Naive thymus-derived CD8-positive, alpha-beta T cell (primary cell): ENCODE data around the gene ABHD2. TPM values are rescaled to one million over a fixed set of nuclear protein-coding genes. Genes with fewer than 3 reads are reported as not detected.

Experiments
- ATAC-seq, 2 donors: fragments of 150-1000 bp; cut with Tn5 transposase in 1 of 2; sonication (Bioruptor Pico), chemical (Tn5 transposase) in 1 of 2; 1 replicate in 1 of 2; 2 replicates in 1 of 2; pipeline ENCODE4 v1.10.0; 2021; ENCODE audit warnings: mild to moderate bottlenecking in 2 of 2, moderate library complexity in 2 of 2
- POLR2A ChIA-PET: fragments of 350-600 bp; sonication (Branson Sonifier 250); formaldehyde crosslinking; loops from one replicate; lab custom pipeline; 2021; ENCODE audit warnings: antibody characterized with exemption; lab: Charles Lee
- DNase-seq, 10 donors: peaks; one replicate each; pipeline versions ENCODE4 v3.0.0 to v3.0.0-alpha.2; 2020 to 2022
- H3K27ac Mint-ChIP-seq, 10 donors: one replicate each; pipeline ENCODE4 v1.8.0; 2020 to 2022; ENCODE audit warnings: mild to moderate bottlenecking in 10 of 10, mixed read lengths in 10 of 10, moderate library complexity in 4 of 10, inconsistent platforms in 1 of 10
- H3K27me3 Mint-ChIP-seq, 5 donors: one replicate each; pipeline ENCODE4 v1.8.0; 2021 to 2022; ENCODE audit warnings: mixed read lengths in 5 of 5
- H3K36me3 Mint-ChIP-seq, 3 donors: one replicate each; pipeline ENCODE4 v1.8.0; 2020 to 2022; ENCODE audit warnings: mixed read lengths in 3 of 3, mild to moderate bottlenecking in 2 of 3, inconsistent platforms in 1 of 3
- H3K4me1 Mint-ChIP-seq, 4 donors: one replicate each; pipeline ENCODE4 v1.8.0; 2021 to 2022; ENCODE audit warnings: mixed read lengths in 4 of 4
- H3K4me3 Mint-ChIP-seq, 10 donors: one replicate each; pipeline ENCODE4 v1.8.0; 2020 to 2022; ENCODE audit warnings: mild to moderate bottlenecking in 10 of 10, mixed read lengths in 10 of 10, moderate library complexity in 6 of 10, inconsistent platforms in 1 of 10
- H3K9me3 Mint-ChIP-seq, 9 donors: one replicate each; pipeline ENCODE4 v1.8.0; 2020 to 2022; ENCODE audit warnings: mixed read lengths in 9 of 9, mild to moderate bottlenecking in 3 of 9, inconsistent platforms in 1 of 9, moderate library complexity in 1 of 9
- polyA plus RNA-seq, 3 donors: library from polyadenylated mRNA; unstranded; fragments of 300-500 nt; fragmentation: Illumina TruSeq; gene quantifications; one replicate each; pipeline ENCODE4 v1.2.3, GENCODE V29; 2021
- total RNA-seq, 8 experiments: library from RNA in 2 of 8; stranded (reverse) in 2 of 8; gene quantifications; one replicate each; pipeline ENCODE4 v1.2.3 and lab custom pipeline; 2021 to 2026

Gene ABHD2
- total and polyA plus RNA-seq, 5 experiments from 2014 or later = 14.0 to 49.9 (median 17.1) TPM

GRCh38 chr15:89170364-89170763, 82.1 kb downstream of the ABHD2 start:
- ATAC-seq (no peak), DNase-seq (no peak)
- Mint-ChIP-seq H3K27me3 (no peaks in the 10 kb centered on the region), H3K36me3 (peaks cover 0 to 12% (median 0%) of the 10 kb centered on the region in 3 donors), H3K4me1 (peaks cover 5 to 13% (median 6%) of the 10 kb centered on the region in 4 donors), H3K4me3 (no peak overlapping the region), H3K27ac (peak overlapping the region in 3 of 10 donors; percentile 38 to 60 (median 60)), H3K9me3 (no peaks in the 10 kb centered on the region)
- POLR2A ChIA-PET = interaction anchor here (1.0 kb wide), 1 partner anchor 266 kb away, joined by 3 read pairs; no protein-coding TSS in a partner anchor

GRCh38 chr15:89171136-89172072, 83.1 kb downstream of the ABHD2 start:
- Mint-ChIP-seq H3K27ac (peak overlapping the region in 1 of 10 donors; percentile 15), H3K36me3 (peaks cover 0 to 22% (median 7%) of the 10 kb centered on the region in 3 donors), H3K9me3 (no peaks in the 10 kb centered on the region), H3K4me1 (peaks cover 3 to 11% (median 6%) of the 10 kb centered on the region in 4 donors), H3K27me3 (no peaks in the 10 kb centered on the region), H3K4me3 (no peak overlapping the region)
- ATAC-seq (no peak), DNase-seq (peak in 4 of 10 donors; percentile 1 to 31 (median 18))
- POLR2A ChIA-PET = interaction anchor here (0.6 to 1.0 kb wide), 2 partner anchors 267 to 276 kb away, joined by 3 read pairs; partner anchors contain the start of gene HAPLN3

- Mint-ChIP-seq H3K27ac (peak overlapping the region in 1 of 10 donors; percentile 52), H3K36me3 (peaks cover 4 to 33% (median 21%) of the 10 kb centered on the region in 3 donors), H3K4me3 (no peak overlapping the region), H3K27me3 (no peaks in the 10 kb centered on the region), H3K4me1 (peaks cover 4 to 8% (median 7%) of the 10 kb centered on the region in 4 donors), H3K9me3 (no peaks in the 10 kb centered on the region)
- ATAC-seq = no peak
- POLR2A ChIA-PET = no interaction called here
- DNase-seq = no peak
Observed at GRCh38 chr15:89172921-89173320, 84.7 kb downstream of the ABHD2 start.

GRCh38 chr15:89174476-89174875, 86.2 kb downstream of the ABHD2 start:
- Mint-ChIP-seq H3K27me3 (no peaks in the 10 kb centered on the region), H3K36me3 (peaks cover 4 to 42% (median 21%) of the 10 kb centered on the region in 3 donors), H3K4me1 (peaks cover 4 to 10% (median 6%) of the 10 kb centered on the region in 4 donors), H3K9me3 (no peaks in the 10 kb centered on the region), H3K4me3 (no peak overlapping the region), H3K27ac (peak overlapping the region in 3 of 10 donors; percentile 37 to 53 (median 44))
- DNase-seq = no peak
- no peak for ATAC-seq
- POLR2A ChIA-PET = no interaction called here

- H3K27me3 Mint-ChIP-seq = no peaks in the 10 kb centered on the region
- ATAC-seq = no peak
- H3K4me3 Mint-ChIP-seq = no peak overlapping the region
- no peaks in the 10 kb centered on the region for H3K9me3 Mint-ChIP-seq
- POLR2A ChIA-PET = no interaction called here
- no peak for DNase-seq
- peaks cover 4 to 16% (median 5%) of the 10 kb centered on the region in 4 donors for H3K4me1 Mint-ChIP-seq
- no peak overlapping the region for H3K27ac Mint-ChIP-seq
- H3K36me3 Mint-ChIP-seq = peaks cover 4 to 44% (median 21%) of the 10 kb centered on the region in 3 donors
Observed at GRCh38 chr15:89175617-89176191, 87.4 kb downstream of the ABHD2 start.

GRCh38 chr15:89177116-89177515, 88.9 kb downstream of the ABHD2 start:
- peaks cover 4 to 17% (median 5%) of the 10 kb centered on the region in 4 donors for H3K4me1 Mint-ChIP-seq
- H3K27ac Mint-ChIP-seq = no peak overlapping the region
- POLR2A ChIA-PET = interaction anchor here (1.0 kb wide), 1 partner anchor 89 kb away, joined by 3 read pairs; the partner anchor contains the start of gene ABHD2
- ATAC-seq (no peak), DNase-seq (no peak)
- no peak overlapping the region for H3K4me3 Mint-ChIP-seq
- H3K27me3 Mint-ChIP-seq = no peaks in the 10 kb centered on the region
- no peaks in the 10 kb centered on the region for H3K9me3 Mint-ChIP-seq
- peaks cover 4 to 50% (median 21%) of the 10 kb centered on the region in 3 donors for H3K36me3 Mint-ChIP-seq

GRCh38 chr15:89177633-89178306, 89.5 kb downstream of the ABHD2 start:
- H3K4me3 Mint-ChIP-seq = no peak overlapping the region
- H3K4me1 Mint-ChIP-seq = peaks cover 4 to 17% (median 5%) of the 10 kb centered on the region in 4 donors
- no peak overlapping the region for H3K27ac Mint-ChIP-seq
- ATAC-seq = peak; percentile 37 to 47
- DNase-seq = peak; percentile 19 to 70 (median 52)
- peaks cover 4 to 53% (median 21%) of the 10 kb centered on the region in 3 donors for H3K36me3 Mint-ChIP-seq
- H3K9me3 Mint-ChIP-seq = no peaks in the 10 kb centered on the region
- no peaks in the 10 kb centered on the region for H3K27me3 Mint-ChIP-seq
- POLR2A ChIA-PET = interaction anchor here (1.0 kb wide), 1 partner anchor 90 kb away, joined by 3 read pairs; the partner anchor contains the start of gene ABHD2

- H3K4me1 Mint-ChIP-seq = peaks cover 4 to 17% (median 6%) of the 10 kb centered on the region in 4 donors
- DNase-seq (no peak), ATAC-seq (no peak)
- POLR2A ChIA-PET = interaction anchor here (1.0 kb wide), 1 partner anchor 90 kb away, joined by 3 read pairs; the partner anchor contains the start of gene ABHD2
- H3K36me3 Mint-ChIP-seq = peaks cover 4 to 53% (median 21%) of the 10 kb centered on the region in 3 donors
- no peaks in the 10 kb centered on the region for H3K27me3 Mint-ChIP-seq
- H3K4me3 Mint-ChIP-seq = no peak overlapping the region
- no peaks in the 10 kb centered on the region for H3K9me3 Mint-ChIP-seq
- H3K27ac Mint-ChIP-seq = no peak overlapping the region
Observed at GRCh38 chr15:89178307-89178977, 90.2 kb downstream of the ABHD2 start.

- no peaks in the 10 kb centered on the region for H3K27me3 Mint-ChIP-seq
- H3K36me3 Mint-ChIP-seq = peaks cover 4 to 60% (median 21%) of the 10 kb centered on the region in 3 donors
- no peaks in the 10 kb centered on the region for H3K9me3 Mint-ChIP-seq
- peak overlapping the region in 1 of 10 donors; percentile 48 for H3K27ac Mint-ChIP-seq
- POLR2A ChIA-PET = no interaction called here
- H3K4me1 Mint-ChIP-seq = peaks cover 4 to 17% (median 6%) of the 10 kb centered on the region in 4 donors
- no peak overlapping the region for H3K4me3 Mint-ChIP-seq
- DNase-seq (no peak), ATAC-seq (no peak)
Observed at GRCh38 chr15:89179966-89180875, 92.0 kb downstream of the ABHD2 start.

GRCh38 chr15:89184357-89184756, 96.1 kb downstream of the ABHD2 start:
- H3K4me3 Mint-ChIP-seq = no peak overlapping the region
- H3K4me1 Mint-ChIP-seq = peaks cover 0 to 7% (median under 1%) of the 10 kb centered on the region in 4 donors
- H3K36me3 Mint-ChIP-seq = peaks cover 0 to 64% (median 5%) of the 10 kb centered on the region in 3 donors
- no peak overlapping the region for H3K27ac Mint-ChIP-seq
- no peak for DNase-seq
- H3K27me3 Mint-ChIP-seq = no peaks in the 10 kb centered on the region
- no peaks in the 10 kb centered on the region for H3K9me3 Mint-ChIP-seq
- ATAC-seq = no peak
- POLR2A ChIA-PET = interaction anchor here (0.7 kb wide), 1 partner anchor 61 kb away, joined by 4 read pairs; no protein-coding TSS in a partner anchor
